ENCODE data around the gene GDPD2.
A peak's percentile ranks its signal among the peaks of the same experiment; 100 is the strongest.
"Not testable (repeated sequence)": the region's sequence is repeated elsewhere in the genome, so short reads cannot be mapped to it uniquely, and the experiment has no call there.

GDPD2 gene, protein sequence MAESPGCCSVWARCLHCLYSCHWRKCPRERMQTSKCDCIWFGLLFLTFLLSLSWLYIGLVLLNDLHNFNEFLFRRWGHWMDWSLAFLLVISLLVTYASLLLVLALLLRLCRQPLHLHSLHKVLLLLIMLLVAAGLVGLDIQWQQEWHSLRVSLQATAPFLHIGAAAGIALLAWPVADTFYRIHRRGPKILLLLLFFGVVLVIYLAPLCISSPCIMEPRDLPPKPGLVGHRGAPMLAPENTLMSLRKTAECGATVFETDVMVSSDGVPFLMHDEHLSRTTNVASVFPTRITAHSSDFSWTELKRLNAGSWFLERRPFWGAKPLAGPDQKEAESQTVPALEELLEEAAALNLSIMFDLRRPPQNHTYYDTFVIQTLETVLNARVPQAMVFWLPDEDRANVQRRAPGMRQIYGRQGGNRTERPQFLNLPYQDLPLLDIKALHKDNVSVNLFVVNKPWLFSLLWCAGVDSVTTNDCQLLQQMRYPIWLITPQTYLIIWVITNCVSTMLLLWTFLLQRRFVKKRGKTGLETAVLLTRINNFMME

DNA sequence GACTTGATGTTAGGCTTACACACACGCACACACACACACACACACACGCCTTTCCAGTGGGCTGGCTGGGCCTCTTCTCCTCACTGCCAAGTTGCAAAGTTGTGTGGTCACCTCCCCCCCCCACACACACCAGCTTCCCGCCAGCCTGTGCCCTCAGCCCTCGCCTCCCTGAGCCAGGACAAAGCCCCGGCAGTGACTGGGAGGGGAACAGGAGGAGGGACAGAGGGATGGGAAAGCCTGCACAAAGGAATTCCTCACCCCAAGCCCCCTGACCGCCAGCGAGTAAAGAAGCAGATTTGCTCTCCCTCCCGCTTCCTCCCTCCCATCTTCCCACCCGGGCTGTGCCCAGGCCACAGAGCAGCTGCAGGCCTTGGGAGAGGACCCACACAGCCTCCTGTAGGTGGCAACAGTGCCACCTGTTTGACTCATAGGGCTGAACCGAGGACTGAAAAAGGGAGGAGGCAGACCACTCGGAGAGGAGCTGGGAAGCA lies at the start of gene GDPD2:
Gene GDPD2 (plus strand): TSS at position 464 of the 491 bp plus-strand sequence. CDS start 1,671 bp downstream, outside the sequence.
- DNase-seq (ENCODE audit: low spot score), result no peak

GRCh38 chrX:70386235-70386634 lies 36.9 kb upstream of the GDPD2 start:
- DNase-seq (ENCODE audit: low spot score), result no peak

DNA sequence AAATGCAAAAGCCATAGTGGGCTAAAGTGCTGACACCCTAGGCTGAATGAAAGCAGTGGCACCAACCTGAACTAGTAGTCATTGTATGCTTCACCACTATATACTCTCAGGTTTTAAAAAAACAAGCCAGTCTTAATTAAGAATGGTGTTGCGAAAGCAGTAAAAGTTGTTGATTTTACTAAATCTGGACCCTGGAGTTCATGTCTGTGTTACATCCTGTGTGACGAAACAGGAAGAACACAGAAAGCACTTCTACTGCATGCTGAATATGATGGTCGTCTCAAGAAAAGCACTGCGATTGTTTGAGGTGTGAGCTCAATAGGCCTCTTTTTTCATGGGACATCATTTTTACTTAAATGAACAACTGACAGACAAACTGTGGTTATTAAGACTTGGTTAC lies 24.2 kb upstream of the GDPD2 start:
- DNase-seq (ENCODE audit: low spot score), result peak; percentile 53

DNA sequence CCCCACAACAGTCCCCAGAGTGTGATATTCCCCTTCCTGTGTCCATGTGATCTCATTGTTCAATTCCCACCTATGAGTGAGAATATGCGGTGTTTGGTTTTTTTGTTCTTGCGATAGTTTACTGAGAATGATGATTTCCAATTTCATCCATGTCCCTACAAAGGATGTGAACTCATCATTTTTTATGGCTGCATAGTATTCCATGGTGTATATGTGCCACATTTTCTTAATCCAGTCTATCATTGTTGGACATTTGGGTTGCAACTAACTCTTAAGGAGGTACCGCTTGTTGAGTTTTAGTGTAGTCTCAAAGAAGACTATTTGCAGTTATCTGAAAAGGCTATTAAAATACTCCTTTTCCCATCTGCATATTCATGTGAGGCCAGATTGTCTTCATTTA lies 22.9 kb upstream of the GDPD2 start:
- DNase-seq (ENCODE audit: low spot score), result not testable (repeated sequence)

GRCh38 chrX:70402721-70403120 lies 20.4 kb upstream of the GDPD2 start:
- DNase-seq (ENCODE audit: low spot score), result no peak

DNA sequence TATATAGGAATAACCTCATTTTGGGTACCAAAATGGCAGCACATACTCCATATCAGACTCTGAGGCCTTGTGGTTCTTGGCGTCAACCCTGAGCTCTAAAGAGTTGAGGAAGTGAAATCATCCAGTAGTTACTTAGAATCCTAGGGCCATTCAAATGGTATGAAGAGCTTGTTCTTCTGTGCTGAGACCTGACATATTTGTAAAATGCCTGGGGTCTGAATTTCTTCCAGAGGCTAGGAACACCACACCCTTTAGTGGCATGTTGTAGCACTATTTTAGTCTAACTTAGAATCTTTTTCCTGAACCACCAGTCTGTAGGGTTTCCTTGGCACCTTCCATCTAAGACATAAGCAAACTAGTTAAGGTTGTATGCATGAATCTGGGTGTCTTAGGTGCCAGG lies 18.1 kb upstream of the GDPD2 start:
- no peak for DNase-seq (ENCODE audit: low spot score)

DNA sequence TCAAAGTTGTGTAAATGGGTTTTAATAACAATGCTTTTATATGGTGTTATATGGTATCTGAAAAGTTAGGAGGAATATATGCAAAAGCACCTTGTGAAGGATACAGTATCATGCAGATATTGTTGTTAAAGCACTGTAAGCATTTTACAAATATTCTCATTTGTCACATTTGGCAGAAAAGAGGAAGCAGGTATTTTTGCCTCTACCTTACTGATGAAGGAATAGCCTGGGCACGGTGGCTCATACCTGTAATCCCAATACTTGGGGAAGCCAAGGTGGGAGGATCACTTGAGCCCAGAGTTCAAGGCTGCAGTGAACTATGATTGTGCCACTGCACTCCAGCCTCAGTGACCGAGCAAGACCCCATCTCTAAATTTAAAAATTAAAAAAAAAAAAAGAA lies 12.2 kb upstream of the GDPD2 start:
- no peak for DNase-seq (ENCODE audit: low spot score)

DNA sequence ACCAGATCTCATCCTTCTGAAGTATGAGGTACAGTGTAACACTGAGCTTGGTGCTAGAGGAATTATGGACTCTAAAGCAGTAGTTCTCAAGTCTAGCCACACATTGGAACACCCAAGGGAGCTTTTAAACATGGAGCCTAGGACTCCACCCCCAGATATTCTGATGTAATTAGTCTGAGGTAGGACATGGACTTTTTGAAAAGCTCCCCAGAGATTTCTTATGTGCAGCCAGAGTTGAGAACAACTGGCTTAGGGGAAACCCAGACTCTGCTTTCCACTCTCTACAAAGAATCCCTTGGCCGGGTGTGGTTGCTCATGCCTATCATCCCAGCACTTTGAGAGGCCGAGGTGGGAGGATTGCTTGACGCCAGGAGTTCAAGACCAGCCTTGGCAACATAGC lies 11.6 kb upstream of the GDPD2 start:
- no peak for DNase-seq (ENCODE audit: low spot score)

DNA sequence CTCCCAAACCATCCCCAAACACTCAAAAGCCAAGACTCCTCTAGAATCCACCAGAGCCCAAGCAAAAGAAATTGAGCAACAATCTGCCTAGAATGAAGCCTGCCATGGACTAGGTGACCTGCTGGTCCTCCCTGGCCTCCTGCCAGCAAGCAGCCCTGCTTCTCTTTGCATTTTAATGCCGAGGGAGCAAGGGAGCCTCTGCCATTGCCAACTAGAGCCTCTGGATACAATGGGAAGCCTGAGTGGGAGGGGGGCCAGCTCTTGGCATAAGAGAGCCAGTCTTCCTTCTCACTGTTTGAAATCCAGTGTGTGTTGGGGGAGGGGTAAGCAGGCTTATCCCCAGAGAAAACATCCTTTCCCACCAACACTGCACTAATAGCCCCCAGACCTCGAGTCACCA lies 1.5 kb upstream of the GDPD2 start:
- DNase-seq (ENCODE audit: low spot score), result no peak

GRCh38 chrX:70423936-70424675 lies 992 bp downstream of the GDPD2 start:
- DNase-seq (ENCODE audit: low spot score), result no peak

DNA sequence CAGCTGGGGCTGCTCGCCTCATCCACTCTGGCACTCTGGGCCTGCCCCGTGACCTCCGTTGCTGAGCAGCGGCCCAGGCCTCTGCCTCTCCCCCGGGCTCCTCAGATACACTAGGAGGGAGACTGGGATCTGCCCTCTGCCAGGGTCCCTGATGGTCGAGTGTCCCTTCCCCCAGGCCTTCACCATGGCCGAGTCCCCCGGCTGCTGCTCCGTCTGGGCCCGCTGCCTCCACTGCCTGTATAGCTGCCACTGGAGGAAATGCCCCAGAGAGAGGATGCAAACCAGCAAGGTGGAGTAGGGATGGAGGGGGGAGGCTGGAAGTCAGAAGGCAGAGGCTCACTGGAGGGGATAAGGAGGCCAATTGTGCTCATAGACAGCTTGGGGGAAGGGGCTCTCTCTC lies 1.7 kb downstream of the GDPD2 start:
- DNase-seq (ENCODE audit: low spot score), result no peak

DNA sequence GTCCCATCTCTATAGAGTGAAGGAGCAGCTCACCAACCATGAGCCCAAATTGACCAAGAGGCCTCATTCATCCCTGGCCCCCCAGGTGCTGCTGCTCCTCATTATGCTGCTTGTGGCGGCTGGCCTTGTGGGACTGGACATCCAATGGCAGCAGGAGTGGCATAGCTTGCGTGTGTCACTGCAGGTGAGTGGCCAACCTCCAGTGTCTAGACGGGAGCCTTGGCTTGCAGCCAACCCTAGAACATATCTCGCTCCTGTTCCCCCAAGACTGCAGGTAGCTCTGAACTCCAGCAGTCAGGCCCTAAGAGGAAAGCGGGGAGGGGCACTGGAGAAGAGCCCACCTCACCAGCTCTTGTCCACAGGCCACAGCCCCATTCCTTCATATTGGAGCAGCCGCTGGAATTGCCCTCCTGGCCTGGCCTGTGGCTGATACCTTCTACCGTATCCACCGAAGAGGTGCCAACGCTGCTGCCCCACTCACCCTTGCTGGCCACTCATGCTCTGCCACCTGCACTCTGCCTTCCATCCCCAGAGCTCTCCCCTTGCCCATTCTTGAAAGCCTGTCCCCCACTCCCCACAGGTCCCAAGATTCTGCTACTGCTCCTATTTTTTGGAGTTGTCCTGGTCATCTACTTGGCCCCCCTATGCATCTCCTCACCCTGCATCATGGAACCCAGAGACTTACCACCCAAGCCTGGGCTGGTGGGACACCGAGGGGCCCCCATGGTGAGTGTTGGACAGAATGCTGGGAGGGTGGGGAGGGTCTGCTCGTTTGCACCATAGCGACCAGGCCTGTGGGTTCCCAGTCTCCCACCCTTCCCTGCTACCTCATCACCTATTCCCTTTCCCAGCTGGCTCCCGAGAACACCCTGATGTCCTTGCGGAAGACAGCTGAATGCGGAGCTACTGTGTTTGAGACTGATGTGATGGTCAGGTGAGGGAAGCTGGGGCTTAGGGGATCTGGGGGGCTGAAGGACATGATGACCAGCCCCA lies 3.5 kb downstream of the GDPD2 start:
- DNase-seq (ENCODE audit: low spot score), result no peak

- DNase-seq (ENCODE audit: low spot score), result no peak
Observed at GRCh38 chrX:70427365-70427764, 4.3 kb downstream of the GDPD2 start.

DNA sequence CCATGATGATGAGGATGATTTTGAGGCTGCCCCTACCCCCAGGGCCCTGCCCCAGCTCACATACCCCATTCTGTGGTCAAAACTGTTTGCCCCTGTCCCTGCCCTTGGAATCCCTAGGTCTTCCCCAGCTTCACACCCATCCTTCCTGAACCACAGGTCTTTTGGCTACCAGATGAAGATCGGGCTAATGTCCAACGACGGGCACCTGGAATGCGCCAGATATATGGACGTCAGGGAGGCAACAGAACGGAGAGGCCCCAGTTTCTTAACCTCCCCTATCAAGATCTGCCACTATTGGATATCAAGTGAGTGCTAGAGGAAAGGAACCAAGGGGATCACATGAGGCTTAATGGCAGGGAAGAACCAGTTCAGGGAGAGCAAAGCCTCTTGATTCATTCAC lies 6.6 kb downstream of the GDPD2 start:
- no peak for DNase-seq (ENCODE audit: low spot score)

DNA sequence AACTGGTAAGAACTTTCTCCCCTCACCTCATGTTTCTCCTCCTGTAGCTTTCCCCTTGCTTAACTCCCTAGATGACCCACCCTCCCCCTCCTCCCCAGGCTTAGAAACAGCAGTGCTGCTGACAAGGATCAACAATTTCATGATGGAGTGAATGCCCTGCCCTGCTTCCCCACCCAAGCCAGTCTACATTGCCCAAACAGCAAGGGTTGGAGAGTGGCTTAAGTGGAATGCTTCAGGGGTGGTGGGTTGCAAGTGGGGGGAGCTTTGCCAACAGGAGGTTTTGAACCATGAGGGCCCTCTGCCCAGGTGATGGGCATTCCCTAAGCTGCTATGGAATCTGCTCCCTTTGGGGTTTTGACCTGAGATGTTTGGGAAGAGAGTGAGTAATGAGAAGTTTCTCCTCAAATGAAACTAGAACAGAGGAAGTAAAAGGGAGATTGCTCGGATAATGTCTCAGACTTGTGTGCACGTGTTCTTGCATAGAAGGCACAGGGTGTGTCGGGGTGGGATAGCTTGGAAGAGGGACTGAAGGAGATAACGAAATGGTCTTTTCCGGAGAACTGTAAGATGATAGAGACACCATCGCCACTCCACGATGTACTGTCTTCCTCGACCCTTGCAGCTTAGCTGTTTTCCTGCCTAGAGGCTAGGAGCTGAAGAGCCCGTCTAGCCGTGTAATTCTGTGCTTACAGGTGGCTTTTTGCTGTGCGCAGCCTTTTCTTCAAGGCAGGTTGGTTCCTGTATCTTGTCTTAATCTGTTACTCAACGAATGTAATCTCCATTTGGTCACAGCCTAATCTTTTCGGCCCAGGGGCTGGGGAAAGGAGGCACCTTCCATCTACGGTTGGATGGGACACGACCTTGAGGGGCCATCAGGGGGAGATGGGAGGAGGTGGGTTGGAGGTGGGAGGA lies 10.1 kb downstream of the GDPD2 start:
- no peak for DNase-seq (ENCODE audit: low spot score)

DNA sequence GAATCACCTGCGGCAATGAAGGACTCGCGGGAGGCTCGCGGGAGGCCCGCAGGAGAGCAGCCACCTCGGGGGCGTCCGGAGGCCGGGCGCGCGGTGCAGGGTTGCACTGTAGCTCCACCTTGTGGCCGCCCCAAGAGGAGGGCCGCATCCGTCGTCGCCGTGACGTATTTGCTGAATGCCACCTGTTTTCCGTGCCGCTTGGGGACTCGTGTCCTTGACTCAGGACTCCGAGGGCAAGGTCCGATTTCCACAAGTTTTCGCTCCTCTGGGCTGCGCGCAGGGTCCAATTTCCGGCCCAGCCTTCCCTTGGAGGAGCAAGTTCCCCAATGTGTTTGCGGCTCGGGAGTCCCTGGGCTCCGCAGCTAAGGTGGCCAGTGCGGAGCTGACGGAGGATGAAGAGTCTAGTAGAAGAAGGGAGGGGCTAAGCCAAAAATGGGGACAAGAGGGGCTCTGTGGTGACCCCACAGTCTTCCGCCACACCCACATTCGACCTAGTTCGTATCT lies 10.8 kb downstream of the GDPD2 start:
- peak; percentile 72 for DNase-seq (ENCODE audit: low spot score)

GRCh38 chrX:70434352-70434866 lies 11.3 kb downstream of the GDPD2 start:
- peak; percentile 70 for DNase-seq (ENCODE audit: low spot score)

- DNase-seq (ENCODE audit: low spot score), result peak; percentile 19
Observed at GRCh38 chrX:70434914-70435586, 11.9 kb downstream of the GDPD2 start.

DNA sequence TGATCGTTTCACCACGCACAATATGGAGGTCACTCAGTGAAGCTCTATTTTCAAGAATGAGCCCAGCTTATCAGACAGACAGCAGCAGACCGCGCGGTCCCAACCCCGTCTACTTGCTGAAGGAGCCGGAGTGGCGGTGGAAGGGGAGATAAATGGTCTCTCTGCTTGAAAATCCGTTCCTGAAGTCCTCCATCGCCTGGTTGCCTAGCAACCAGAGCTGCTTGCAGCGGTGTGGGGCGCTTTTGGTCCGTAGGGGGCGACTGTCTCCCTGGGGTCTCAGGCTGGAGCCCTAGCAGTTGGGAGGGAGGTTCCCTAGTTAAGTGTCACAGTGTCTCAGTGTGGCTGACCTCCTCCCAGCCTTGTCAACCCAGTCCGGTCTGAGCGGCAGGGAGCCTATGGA lies 13.2 kb downstream of the GDPD2 start:
- DNase-seq (ENCODE audit: low spot score), result no peak

DNA sequence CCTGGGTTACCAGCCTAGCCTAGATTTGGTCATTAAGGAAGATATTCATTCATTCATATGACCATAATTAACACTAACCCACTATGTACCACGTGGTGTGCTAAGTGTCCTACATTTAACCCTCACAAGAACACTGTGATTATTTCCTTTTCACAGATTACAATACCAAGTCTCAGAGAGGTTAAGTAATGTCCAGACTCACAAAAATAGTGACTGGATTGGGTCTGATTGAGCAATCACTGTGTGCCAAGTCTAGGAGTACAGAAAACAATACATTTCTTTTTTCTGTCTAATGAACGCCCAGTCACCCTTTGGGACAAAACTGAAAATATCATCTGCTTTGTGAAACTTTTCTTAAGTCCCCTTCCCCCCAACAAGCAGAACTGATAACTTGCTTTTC lies 13.9 kb downstream of the GDPD2 start:
- DNase-seq (ENCODE audit: low spot score), result no peak
